Posterior cingulate gyrus (tissue), 11 donors: ENCODE results near the gene GGT5.

Experiments used
- DNase-seq, 10 donors: peaks; one replicate each; pipeline versions ENCODE4 v3.0.0 to v3.0.0-alpha.2; 2020 to 2021; ENCODE audit warnings: mixed read lengths in 3 of 10
- intact Hi-C: fragments of 100-400 bp; cut with DNase I; formaldehyde crosslinking; loops from one replicate; pipeline ENCODE4 v1.15.1; 2023

The GGT5 gene

GRCh38 chr22:24176630-24177029 is 68.3 kb downstream of the GGT5 start:
- no peak for DNase-seq
- intact Hi-C loops, result no loop called here

- intact Hi-C loops, result no loop called here
- DNase-seq, result no peak
Measured at GRCh38 chr22:24176040-24176439, 68.8 kb downstream of the GGT5 start.

GRCh38 chr22:24175160-24175808 is 69.6 kb downstream of the GGT5 start:
- DNase-seq, result peak; percentile 54 to 97 (median 75)
- intact Hi-C loops, result no loop called here

- intact Hi-C loops, result no loop called here
- DNase-seq, result no peak
Measured at GRCh38 chr22:24171822-24172221, 73.1 kb downstream of the GGT5 start.

GRCh38 chr22:24170632-24171031 is 74.2 kb downstream of the GGT5 start:
- DNase-seq, result no peak
- intact Hi-C loops, result no loop called here

GRCh38 chr22:24170188-24170587 is 74.7 kb downstream of the GGT5 start:
- DNase-seq, result no peak
- intact Hi-C loops, result no loop called here
